OCI-LY7 (cell line): Measurements from ENCODE around the gene INTS14. TPM values are rescaled to one million over a fixed set of nuclear protein-coding genes. Genes with fewer than 3 reads are reported as not detected.

Source experiments
- BruUV-seq: library from RNA; stranded (reverse); fragments of 400-500 nt; replicated peaks from 2 replicates; lab custom pipeline; 2021; lab: Mats Ljungman, UMichigan
- CTCF ChIA-PET: fragments of 300-600 bp; sonication (Branson Sonifier 250); formaldehyde crosslinking; loops from one replicate; lab custom pipeline; 2022; ENCODE audit warnings: antibody characterized with exemption; ENCODE audit not compliant: unreplicated experiment; lab: Charles Lee
- POLR2A ChIA-PET: fragments of 300-600 bp; sonication (Branson Sonifier 250); formaldehyde crosslinking; loops from one replicate; lab custom pipeline; 2022; ENCODE audit warnings: antibody characterized with exemption; lab: Charles Lee
- DNase-seq: peaks from one replicate; pipeline ENCODE4 v3.0.0-alpha.2; 2015; ENCODE audit warnings: low spot score
- H2AFZ ChIP-seq: fragments of 200-600 bp; sonication (generic), shearing (Covaris generic); 2 replicates; pipeline ENCODE4 v1.6.1; 2014; ENCODE audit warnings: mild to moderate bottlenecking, antibody characterized with exemption, low read length, moderate library complexity
- H3K27ac ChIP-seq: fragments of 200-600 bp; sonication (generic); 2 replicates; pipeline ENCODE4 v1.5.1; 2014; ENCODE audit warnings: mixed run types, low read depth, mild to moderate bottlenecking, moderate library complexity, low read length, inconsistent platforms; ENCODE audit not compliant: poor library complexity, severe bottlenecking
- H3K36me3 ChIP-seq: fragments of 200-600 bp; sonication (generic); 2 replicates; pipeline ENCODE4 v1.6.1; 2014; ENCODE audit warnings: mild to moderate bottlenecking, antibody characterized with exemption, low read length, moderate library complexity, mixed read lengths; ENCODE audit not compliant: insufficient read depth
- H3K4me1 ChIP-seq: fragments of 200-600 bp; sonication (generic); 2 replicates; pipeline ENCODE4 v1.5.1; 2014; ENCODE audit warnings: mild to moderate bottlenecking, low read length; ENCODE audit not compliant: insufficient read depth, poor library complexity, severe bottlenecking
- H3K4me2 ChIP-seq: fragments of 200-600 bp; sonication (generic); 2 replicates; pipeline ENCODE4 v1.6.1; 2014; ENCODE audit warnings: mild to moderate bottlenecking, low read length
- H3K4me3 ChIP-seq: fragments of 200-600 bp; sonication (generic); 2 replicates; pipeline ENCODE4 v1.5.1; 2014; ENCODE audit warnings: mild to moderate bottlenecking, low read depth, low read length; ENCODE audit not compliant: poor library complexity, severe bottlenecking
- H3K79me2 ChIP-seq: fragments of 200-600 bp; sonication (generic); 2 replicates; pipeline ENCODE4 v1.6.1; 2016; ENCODE audit warnings: low read depth, mild to moderate bottlenecking, low read length, moderate library complexity, mixed read lengths; ENCODE audit not compliant: insufficient read depth
- H3K9me2 ChIP-seq: fragments of 200-600 bp; sonication (generic); 2 replicates; pipeline ENCODE4 v1.6.1; 2016; ENCODE audit warnings: mild to moderate bottlenecking, low read length, mixed read lengths; ENCODE audit not compliant: insufficient read depth
- H3K9me3 ChIP-seq: fragments of 200-600 bp; sonication (generic); 2 replicates; pipeline ENCODE4 v1.6.1; 2014; ENCODE audit warnings: mild to moderate bottlenecking, mixed run types, low read length, mixed read lengths
- H4K20me1 ChIP-seq: fragments of 200-600 bp; sonication (generic); 2 replicates; pipeline ENCODE4 v1.6.1; 2014; ENCODE audit warnings: mild to moderate bottlenecking, antibody characterized with exemption, low read length, moderate library complexity, mixed read lengths; ENCODE audit not compliant: insufficient read depth
- CTCF ChIP-seq: fragments of 200-600 bp; sonication (generic); conservative IDR thresholded peaks from 2 replicates; pipeline ENCODE4 v1.5.1; 2014; ENCODE audit warnings: mild to moderate bottlenecking, antibody characterized with exemption, low read length, moderate library complexity, mixed read lengths
- EZH2phosphoT487 ChIP-seq: fragments of 200-600 bp; sonication (generic); IDR thresholded peaks from 2 replicates; pipeline ENCODE4 v1.6.1; 2018; ENCODE audit warnings: low read depth, borderline replicate concordance, mild to moderate bottlenecking, mixed run types, antibody characterized with exemption, low read length, moderate library complexity, mixed read lengths
- intact Hi-C: fragments of 100-400 bp; cut with micrococcal nuclease; formaldehyde crosslinking; loops from one replicate; pipeline ENCODE4 v1.10.0; 2022; ENCODE audit not compliant: unreplicated experiment
- total RNA-seq, 2 experiments: library from RNA; depleted of rRNA in 1 of 2; stranded (reverse); fragments of >200 nt in 1 of 2; shearing (Covaris generic) in 1 of 2; gene quantifications; 2 replicates each; pipeline ENCODE4 v1.2.3, GENCODE V29; 2014 to 2022

Gene INTS14
- total RNA-seq, 2 experiments from 2014 or later = 45.8 to 46.7 TPM

DNA sequence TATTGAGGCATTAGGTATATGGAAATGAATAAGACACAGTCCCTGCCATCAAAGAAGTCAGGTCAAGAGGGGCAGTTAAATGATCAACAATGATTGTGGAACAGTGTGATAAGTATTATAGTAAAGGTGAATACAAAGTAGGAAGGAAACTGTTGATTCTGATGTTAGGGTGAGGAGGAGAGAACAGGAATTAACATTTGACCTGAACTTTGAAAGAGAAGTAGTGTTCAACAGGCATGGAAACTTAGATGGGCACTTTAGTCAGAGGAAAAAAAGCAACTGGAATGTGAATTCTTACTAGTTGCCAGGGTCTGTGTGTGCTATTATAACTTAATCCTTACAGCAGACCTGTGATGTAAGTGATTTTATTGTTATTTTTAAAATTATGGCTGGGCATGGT is 63.1 kb downstream of the INTS14 start:
- no TSS peak for BruUV-seq
- no peaks in the 10 kb centered on the region for H3K9me3 ChIP-seq
- no peaks in the 10 kb centered on the region for H3K4me1 ChIP-seq
- H3K79me2 ChIP-seq = peaks cover 37% of the 10 kb centered on the region
- no peak overlapping the region for H3K4me3 ChIP-seq
- DNase-seq = no peak
- POLR2A ChIA-PET = no interaction called here
- intact Hi-C loops = no loop called here
- H3K27ac ChIP-seq = no peak overlapping the region
- TF ChIP-seq CTCF = no peak
- no peak for TF ChIP-seq EZH2phosphoT487
- peaks cover 7% of the 10 kb centered on the region for H3K36me3 ChIP-seq
- CTCF ChIA-PET = no interaction called here
- H3K4me2 ChIP-seq = no peak overlapping the region
- H4K20me1 ChIP-seq = no peaks in the 10 kb centered on the region; the same call in 1 of the 2 replicates
- H3K9me2 ChIP-seq = no peaks in the 10 kb centered on the region
- no peak overlapping the region for H2AFZ ChIP-seq

- Histone ChIP-seq H3K4me1 (no peaks in the 10 kb centered on the region), H3K9me2 (no peaks in the 10 kb centered on the region), H3K4me3 (no peak overlapping the region), H2AFZ (no peak overlapping the region), H3K36me3 (peaks cover 3% of the 10 kb centered on the region; the same call in 1 of the 2 replicates), H4K20me1 (no peaks in the 10 kb centered on the region; the same call in 1 of the 2 replicates), H3K4me2 (no peak overlapping the region), H3K27ac (no peak overlapping the region), H3K79me2 (peaks cover 78% of the 10 kb centered on the region; the same call in 1 of the 2 replicates), H3K9me3 (no peaks in the 10 kb centered on the region)
- ChIA-PET POLR2A (no interaction called here), CTCF (no interaction called here)
- TF ChIP-seq CTCF (no peak), EZH2phosphoT487 (no peak)
- intact Hi-C loops = no loop called here
- no peak for DNase-seq
- no TSS peak for BruUV-seq
These were observed 69.6 kb downstream of the INTS14 start for GRCh38 chr15:65541231-65541820.

- H3K4me1 ChIP-seq = no peaks in the 10 kb centered on the region
- no peak overlapping the region for H3K4me3 ChIP-seq
- no peak overlapping the region for H3K4me2 ChIP-seq
- no peak for DNase-seq
- intact Hi-C loops = no loop called here
- H3K9me3 ChIP-seq = no peaks in the 10 kb centered on the region
- H3K27ac ChIP-seq = no peak overlapping the region
- H3K9me2 ChIP-seq = no peaks in the 10 kb centered on the region
- no peak for TF ChIP-seq EZH2phosphoT487
- TF ChIP-seq CTCF = no peak
- no peaks in the 10 kb centered on the region; the same call in 1 of the 2 replicates for H4K20me1 ChIP-seq
- peaks cover 81% of the 10 kb centered on the region; the same call in 1 of the 2 replicates for H3K79me2 ChIP-seq
- peaks cover 8% of the 10 kb centered on the region for H3K36me3 ChIP-seq
- no TSS peak for BruUV-seq
- H2AFZ ChIP-seq = no peak overlapping the region
- POLR2A ChIA-PET = interaction anchor here (0.6 to 2.4 kb wide), 3 partner anchors 10 to 255 kb away, joined by 3 to 11 read pairs (median 4); partner anchors contain the start of gene HACD3
- CTCF ChIA-PET = no interaction called here
These were observed 70.6 kb downstream of the INTS14 start for GRCh38 chr15:65540314-65540713.
